ENCODE data around the gene LLPH. TPM values are rescaled to one million over a fixed set of nuclear protein-coding genes. Genes with fewer than 3 reads are reported as not detected.

LLPH gene
- total RNA-seq, 2 donors from 2014 or later, result 1.3 to 2.9 TPM

DNA sequence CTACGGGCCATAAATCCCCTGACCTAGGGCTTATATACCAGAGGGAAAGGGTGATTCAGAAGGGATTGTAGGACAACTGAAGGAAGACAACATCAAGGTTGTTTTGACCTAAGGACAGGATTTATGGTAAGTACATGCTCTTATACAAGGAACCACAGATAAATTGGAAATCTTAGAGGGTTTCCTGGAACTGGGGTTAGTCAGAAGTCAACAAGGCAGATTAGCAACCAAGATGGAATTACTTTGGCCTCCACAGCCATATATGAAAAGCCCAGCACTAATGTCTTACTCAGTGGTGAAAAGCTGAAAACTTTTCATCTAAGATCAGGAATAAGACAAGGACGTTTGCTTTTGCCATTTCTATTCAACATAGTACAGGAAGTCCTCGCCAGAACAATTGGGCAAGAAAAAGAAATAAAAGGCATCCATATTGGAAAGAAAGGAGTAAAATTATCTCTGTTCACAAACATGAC lies 33.8 kb upstream of the LLPH start:
- intact Hi-C loops (cut with DNase I), result no loop called here
- Histone ChIP-seq H3K4me3 (no peak overlapping the region), H3K27ac (no peak overlapping the region), H3K9me3 (no peaks in the 10 kb centered on the region), H3K4me1 (peaks cover 15% of the 10 kb centered on the region), H3K36me3 (replicated peaks in 1 of 2; ENCODE audit: insufficient read depth in 1 of 2, low read depth in 2 of 2) (no peaks in the 10 kb centered on the region), H3K27me3 (no peaks in the 10 kb centered on the region)
- DNase-seq, result no peak
- ATAC-seq, result no peak
- whole genome bisulfite sequencing, 2 donors, result 87 to 95% methylated on average over 3 of the region's 3 CpGs
- TF ChIP-seq, protein P1, sequence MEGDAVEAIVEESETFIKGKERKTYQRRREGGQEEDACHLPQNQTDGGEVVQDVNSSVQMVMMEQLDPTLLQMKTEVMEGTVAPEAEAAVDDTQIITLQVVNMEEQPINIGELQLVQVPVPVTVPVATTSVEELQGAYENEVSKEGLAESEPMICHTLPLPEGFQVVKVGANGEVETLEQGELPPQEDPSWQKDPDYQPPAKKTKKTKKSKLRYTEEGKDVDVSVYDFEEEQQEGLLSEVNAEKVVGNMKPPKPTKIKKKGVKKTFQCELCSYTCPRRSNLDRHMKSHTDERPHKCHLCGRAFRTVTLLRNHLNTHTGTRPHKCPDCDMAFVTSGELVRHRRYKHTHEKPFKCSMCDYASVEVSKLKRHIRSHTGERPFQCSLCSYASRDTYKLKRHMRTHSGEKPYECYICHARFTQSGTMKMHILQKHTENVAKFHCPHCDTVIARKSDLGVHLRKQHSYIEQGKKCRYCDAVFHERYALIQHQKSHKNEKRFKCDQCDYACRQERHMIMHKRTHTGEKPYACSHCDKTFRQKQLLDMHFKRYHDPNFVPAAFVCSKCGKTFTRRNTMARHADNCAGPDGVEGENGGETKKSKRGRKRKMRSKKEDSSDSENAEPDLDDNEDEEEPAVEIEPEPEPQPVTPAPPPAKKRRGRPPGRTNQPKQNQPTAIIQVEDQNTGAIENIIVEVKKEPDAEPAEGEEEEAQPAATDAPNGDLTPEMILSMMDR (IDR thresholded peaks at IDR 0.05), result no peak
- no peak for TF ChIP-seq POLR2A (IDR thresholded peaks at IDR 0.05)

DNA sequence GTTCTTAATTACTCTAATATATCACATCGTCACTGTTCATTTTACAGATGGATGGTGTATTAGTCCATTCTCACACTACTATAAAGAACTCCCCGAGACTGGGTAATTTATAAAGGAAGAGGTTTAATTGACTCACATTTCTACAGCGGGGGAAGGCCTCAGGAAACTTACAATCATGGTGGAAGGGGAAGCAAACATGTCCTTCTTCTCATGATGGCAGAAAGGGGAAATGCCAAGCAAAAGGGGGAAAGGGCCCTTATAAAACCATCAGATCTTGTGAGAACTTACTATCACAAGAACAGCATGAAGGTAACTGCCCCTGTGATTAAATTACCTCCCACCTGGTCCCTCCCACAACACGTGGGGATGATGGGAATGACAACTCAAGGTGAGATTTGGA lies 32.7 kb upstream of the LLPH start:
- ATAC-seq, result no peak
- no peak for DNase-seq
- no peaks in the 10 kb centered on the region for H3K27me3 ChIP-seq
- no peak for TF ChIP-seq POLR2A (IDR thresholded peaks at IDR 0.05)
- TF ChIP-seq, protein P1 (IDR thresholded peaks at IDR 0.05), result no peak
- no peaks in the 10 kb centered on the region for H3K9me3 ChIP-seq
- no peaks in the 10 kb centered on the region for H3K36me3 ChIP-seq (replicated peaks in 1 of 2; ENCODE audit: insufficient read depth in 1 of 2, low read depth in 2 of 2)
- H3K27ac ChIP-seq, result no peak overlapping the region
- intact Hi-C loops (cut with DNase I), result no loop called here
- H3K4me1 ChIP-seq, result peaks cover 9% of the 10 kb centered on the region
- no peak overlapping the region for H3K4me3 ChIP-seq
- 43 to 64% methylated on average over 4 of the region's 4 CpGs for WGBS, 2 donors

DNA sequence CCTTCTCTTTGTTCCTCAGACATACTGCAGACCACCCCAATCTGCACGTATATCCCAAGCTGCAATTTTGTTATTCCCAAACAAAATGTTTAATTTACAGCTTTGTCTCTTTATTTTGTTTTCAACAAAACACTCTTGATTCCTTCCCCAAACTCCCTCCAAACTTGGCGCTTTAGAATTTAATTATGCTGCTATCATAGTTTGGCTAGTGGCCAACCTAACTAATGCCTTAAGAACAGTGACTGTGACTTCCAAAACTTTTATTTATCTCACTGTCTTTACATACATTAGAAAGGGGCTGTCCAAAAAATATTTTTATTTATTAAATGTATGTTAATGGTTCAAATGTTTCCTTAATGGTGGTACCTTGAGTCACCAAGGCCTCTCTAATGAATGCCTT lies 32.2 kb upstream of the LLPH start:
- Histone ChIP-seq H3K4me1 (peaks cover 3% of the 10 kb centered on the region), H3K4me3 (no peak overlapping the region), H3K27ac (no peak overlapping the region), H3K27me3 (no peaks in the 10 kb centered on the region), H3K36me3 (replicated peaks in 1 of 2; ENCODE audit: insufficient read depth in 1 of 2, low read depth in 2 of 2) (no peaks in the 10 kb centered on the region), H3K9me3 (no peaks in the 10 kb centered on the region)
- WGBS, 2 donors, result 87 to 91% methylated on average over 2 of the region's 2 CpGs
- TF ChIP-seq POLR2A (IDR thresholded peaks at IDR 0.05), result no peak
- TF ChIP-seq, protein P1 (IDR thresholded peaks at IDR 0.05), result no peak
- ATAC-seq (no peak), DNase-seq (no peak)
- intact Hi-C loops (cut with DNase I), result no loop called here

DNA sequence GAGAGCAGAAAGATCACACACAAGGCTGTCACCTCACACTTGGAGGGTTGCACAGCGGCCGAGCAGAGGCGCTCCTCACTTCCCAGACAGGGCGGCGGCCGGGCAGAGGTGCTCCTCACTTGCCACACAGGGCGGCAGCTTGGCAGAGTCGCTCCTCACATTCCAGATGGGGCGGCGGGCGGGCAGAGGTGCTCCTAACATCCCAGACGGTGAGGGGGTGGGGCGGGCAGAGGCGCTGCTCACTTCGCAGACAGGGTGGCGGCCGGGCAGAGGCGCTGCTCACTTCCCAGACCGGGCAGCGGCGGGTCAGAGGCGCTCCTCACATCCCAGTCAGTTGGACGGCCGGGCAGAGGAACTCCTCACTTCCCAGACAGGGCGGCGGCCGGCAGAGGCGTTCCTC lies 30.2 kb upstream of the LLPH start:
- DNase-seq, result no peak

DNA sequence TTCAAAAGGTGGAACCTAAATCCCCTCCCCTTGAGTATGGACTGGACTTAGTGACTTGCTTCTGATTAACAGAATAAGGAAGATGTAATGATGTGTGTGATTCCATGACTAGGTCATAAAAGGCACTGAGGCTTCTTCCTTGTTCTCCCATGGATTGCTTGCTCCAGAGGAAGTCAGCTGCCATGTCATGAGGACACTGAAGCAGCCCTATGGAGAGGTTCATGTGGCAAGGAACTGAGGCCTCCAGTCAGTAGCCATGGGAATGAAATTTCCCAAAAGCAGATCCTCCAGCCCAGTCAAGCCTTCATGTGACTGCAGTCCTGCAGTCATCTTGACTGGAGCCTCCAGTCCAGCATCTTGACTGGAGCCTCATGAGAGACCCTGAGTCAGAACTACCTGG lies 28.6 kb upstream of the LLPH start:
- Histone ChIP-seq H3K27ac (no peak overlapping the region), H3K36me3 (replicated peaks in 1 of 2; ENCODE audit: insufficient read depth in 1 of 2, low read depth in 2 of 2) (no peaks in the 10 kb centered on the region), H3K27me3 (no peaks in the 10 kb centered on the region), H3K4me3 (no peak overlapping the region), H3K9me3 (no peaks in the 10 kb centered on the region), H3K4me1 (no peaks in the 10 kb centered on the region)
- intact Hi-C loops (cut with DNase I), result no loop called here
- DNase-seq (no peak), ATAC-seq (no peak)
- TF ChIP-seq, protein P1 (IDR thresholded peaks at IDR 0.05), result no peak
- TF ChIP-seq POLR2A (IDR thresholded peaks at IDR 0.05), result no peak

More for the DNA sequence above, 30.2 kb upstream of the LLPH start:
- Histone ChIP-seq H3K4me3 (no peak overlapping the region), H3K36me3 (replicated peaks in 1 of 2; ENCODE audit: insufficient read depth in 1 of 2, low read depth in 2 of 2) (no peaks in the 10 kb centered on the region), H3K4me1 (no peaks in the 10 kb centered on the region), H3K9me3 (no peaks in the 10 kb centered on the region), H3K27me3 (no peaks in the 10 kb centered on the region), H3K27ac (no peak overlapping the region)
- intact Hi-C loops (cut with DNase I), result no loop called here
- ATAC-seq, result no peak
- WGBS, 2 donors, result 93% methylated on average over 17 to 24 of the region's 28 CpGs
- TF ChIP-seq POLR2A (IDR thresholded peaks at IDR 0.05), result no peak
- TF ChIP-seq, protein P1 (IDR thresholded peaks at IDR 0.05), result no peak
